HuH-7 (cell line): ENCODE measurements around the gene TBC1D9B.
A peak's percentile ranks its signal among the peaks of the same experiment; 100 is the strongest.

Source experiments
- DNase-seq: peaks from one replicate; pipeline ENCODE4 v3.0.0; 2011; ENCODE audit warnings: low spot score

The TBC1D9B gene

DNA sequence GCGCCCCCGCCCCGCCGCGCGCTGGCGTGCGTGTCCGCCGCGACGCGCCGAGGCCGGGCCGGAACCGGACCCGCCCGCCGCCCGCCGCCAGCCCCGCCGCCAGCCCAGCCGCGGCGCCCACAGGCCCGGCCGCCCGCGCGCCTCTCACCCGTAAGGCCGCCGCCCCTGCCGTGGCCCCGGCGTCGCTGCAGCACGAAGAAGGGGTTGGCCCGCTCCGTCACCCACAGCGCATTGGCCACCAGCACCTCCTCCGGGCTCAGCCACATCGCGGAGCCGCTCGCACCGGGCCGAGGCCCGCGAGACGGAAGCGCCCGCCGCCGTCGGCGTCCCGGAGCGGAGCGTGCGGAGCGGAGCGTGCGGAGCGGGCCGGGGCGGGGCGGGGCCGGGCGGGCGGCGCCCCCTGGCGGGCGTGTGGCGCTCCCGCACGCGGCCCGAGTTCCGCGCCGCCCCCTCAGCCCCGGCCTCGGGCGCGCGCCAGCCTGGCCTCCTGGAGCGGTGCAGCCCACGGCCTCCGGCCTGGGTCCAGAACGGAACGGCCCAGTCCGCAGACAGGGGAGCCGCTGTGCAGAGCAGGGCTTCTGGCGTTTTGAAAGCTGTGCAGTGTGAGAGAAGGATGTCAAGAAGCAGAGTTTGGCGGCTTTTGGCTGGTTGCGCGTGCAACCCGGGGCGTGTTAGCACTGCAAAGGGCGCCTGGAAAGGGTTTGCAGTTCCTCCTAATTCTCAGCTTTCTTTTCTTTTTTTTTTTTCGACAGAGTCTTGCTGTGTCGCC, at the start of gene TBC1D9B:
TSS of gene TBC1D9B (minus strand) at position 342 of the 769 bp plus-strand sequence. CDS start at position 266, 76 bp downstream.
- peak; percentile 77 for DNase-seq

DNA sequence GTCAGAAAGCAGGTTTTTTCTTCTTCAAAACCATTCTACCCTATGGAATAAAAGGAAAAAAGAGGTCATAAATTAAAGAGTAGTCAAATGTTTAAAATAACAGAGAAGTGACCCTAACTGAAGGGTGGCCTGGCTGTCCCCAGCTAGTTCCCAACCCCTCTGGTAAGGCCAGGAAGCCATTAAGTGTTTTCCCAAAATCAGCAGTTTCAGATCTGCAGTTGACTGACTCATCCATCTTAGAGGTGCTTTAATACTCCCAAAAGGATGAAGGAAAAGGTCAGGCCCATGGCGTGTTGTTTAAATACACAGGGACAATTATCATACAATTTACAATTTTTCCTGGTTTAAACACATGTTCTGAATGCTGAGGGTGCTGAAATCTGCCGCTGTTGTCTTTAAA, 47.9 kb upstream of the TBC1D9B start:
- no peak for DNase-seq

DNA sequence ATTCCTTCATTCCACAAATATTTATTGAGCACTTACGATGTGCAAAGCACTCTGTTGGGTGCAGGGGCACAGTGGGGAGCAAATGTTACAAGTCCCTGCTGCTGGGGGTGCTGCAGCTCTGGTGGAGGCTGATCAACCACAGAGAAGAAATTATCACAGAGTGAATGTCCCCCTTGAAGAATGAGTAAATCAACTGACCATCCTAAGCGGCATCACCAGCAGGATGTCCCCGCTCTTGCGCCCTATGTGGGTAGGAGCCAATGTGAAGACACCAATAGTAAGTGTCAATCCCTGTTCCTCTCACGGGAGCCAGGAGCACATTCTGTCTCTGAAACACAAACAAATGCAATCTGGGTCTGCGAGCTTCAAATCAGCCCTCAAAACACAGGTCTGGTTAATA, 47.4 kb upstream of the TBC1D9B start:
- DNase-seq = no peak

DNA sequence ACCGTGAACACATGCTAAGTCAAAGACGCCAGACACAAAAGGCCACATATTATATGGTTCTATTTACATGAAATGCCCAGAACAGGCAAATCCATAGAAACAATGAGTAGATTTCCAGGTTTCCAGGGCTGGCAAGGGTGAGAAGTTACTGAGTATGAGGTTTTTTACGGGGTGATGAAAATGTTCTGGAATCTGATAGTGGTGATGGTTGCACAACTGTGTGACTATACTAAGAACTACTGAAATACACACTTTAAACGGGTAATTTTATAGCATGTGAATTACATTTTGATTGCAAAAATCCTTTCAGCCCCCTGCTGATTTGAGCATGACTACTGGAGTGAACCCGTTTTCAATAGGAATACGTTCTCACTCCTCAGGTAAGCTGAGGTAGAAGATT, 46.7 kb upstream of the TBC1D9B start:
- no peak for DNase-seq

DNA sequence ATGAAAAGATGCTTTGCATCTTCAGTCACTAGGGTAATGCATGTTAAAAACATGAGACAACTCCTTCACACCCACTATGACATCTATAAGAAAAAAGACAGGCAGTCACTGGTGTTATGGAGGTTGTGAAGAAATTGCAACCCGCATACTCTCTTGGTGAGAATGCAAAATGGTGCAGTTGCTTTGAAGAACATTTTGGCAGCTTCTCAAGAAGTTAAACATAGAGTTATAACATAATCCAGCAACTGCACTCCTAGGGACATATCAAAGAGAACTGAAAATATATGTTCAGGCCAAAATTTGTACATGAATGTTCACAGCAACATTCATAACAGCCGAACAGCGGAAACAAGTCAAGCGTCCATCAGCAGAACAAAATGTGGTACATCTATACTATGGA, 46.3 kb upstream of the TBC1D9B start:
- no peak for DNase-seq

DNA sequence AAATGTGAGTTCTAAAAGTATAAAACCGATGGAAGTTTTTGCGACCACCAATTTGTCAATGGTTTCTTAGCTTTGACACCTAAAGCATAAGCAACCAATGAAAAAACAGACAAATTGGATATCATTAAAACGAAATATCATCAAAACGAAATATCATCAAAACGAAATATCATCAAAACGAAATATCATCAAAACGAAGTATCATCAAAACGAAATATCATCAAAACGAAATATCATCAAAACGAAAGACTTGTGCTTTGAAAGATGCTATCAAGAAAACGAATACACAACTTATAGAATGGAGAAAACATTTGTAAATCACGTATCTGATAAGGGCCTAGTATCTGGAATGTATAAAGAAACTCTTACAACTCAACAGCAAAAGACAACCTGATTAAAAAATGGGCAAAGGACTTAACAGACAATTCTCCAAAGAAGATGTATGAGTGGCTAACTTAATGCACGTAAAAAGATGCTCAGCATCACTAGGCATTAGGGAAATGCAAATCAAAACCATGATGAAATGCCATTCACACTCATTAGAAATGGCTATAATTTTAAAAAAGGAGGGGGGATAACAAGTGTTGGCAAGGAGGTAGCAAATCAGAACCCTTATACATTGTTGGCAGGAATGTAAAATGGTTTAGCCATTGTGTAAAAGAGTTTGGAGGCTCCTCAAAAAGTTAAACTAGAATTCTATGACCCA, 29.4 kb upstream of the TBC1D9B start:
- DNase-seq = no peak

DNA sequence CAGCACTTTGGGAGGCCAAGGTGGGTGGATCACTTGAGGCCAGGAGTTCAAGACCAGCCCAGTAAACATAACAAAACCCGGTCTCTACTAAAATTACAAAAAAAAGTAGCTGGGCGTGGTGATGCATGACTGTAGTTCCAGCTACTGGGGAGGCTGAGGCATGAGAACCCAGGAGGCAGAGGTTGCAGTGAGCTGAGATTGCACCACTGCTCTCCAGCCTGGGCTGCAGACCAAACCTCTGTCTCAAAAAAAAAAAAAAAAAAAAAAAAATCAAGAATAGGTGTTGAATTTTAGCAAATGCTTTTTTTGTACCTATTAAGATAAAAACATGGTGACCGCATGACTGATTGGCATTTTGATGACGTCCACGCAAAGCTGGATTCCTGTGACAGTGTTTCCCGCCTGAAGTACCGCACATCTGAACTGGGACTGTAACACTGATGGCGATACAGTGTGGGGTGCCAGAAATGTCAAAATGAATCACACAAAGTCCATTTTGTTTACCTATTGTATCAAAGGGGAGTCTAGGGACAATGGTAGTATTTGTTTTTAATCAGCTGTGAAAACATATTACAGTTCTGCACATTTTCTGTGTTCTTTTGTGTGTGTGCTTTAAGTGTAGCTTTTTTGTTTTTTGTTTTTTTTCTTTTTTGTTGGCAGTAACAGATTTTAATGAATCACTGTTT, 23.2 kb upstream of the TBC1D9B start:
- no peak for DNase-seq

DNA sequence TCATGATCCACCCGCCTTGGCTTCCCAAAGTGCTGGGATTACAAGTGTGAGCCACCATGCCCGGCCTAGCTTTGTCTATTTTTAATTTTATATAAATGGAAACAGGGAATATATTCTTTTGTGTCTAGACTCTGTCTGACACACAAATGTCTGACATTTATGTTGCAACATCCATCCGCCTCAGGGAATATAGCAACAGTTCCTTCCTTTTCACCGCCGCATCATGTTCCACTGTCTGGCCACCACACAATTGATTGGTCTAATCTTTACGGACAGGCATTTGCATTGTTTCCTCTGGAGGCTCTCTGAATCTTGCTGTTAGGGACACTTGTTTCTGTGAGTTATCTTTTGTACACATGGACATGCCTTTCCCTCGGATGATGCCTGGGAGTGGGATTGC, 20.1 kb upstream of the TBC1D9B start:
- no peak for DNase-seq

DNA sequence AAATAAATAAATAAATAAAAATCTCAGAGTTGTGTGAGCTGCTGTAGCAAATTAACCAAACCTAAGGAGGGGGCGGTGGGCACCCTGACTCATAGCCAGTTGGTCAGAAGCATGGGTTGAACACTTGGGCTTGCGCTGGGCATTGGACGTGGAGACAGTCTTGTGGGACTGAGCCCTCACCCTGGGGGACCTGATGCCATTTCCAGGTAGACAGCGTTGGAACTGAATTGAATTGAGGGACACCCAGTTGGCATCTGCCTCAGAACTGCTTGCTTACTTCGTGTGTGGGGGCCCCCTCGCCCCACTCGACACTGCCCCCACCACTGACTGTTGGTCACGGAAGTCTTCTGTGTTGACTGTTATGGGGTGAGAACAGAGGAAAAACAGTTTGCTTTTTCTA, 19.0 kb upstream of the TBC1D9B start:
- no peak for DNase-seq

DNA sequence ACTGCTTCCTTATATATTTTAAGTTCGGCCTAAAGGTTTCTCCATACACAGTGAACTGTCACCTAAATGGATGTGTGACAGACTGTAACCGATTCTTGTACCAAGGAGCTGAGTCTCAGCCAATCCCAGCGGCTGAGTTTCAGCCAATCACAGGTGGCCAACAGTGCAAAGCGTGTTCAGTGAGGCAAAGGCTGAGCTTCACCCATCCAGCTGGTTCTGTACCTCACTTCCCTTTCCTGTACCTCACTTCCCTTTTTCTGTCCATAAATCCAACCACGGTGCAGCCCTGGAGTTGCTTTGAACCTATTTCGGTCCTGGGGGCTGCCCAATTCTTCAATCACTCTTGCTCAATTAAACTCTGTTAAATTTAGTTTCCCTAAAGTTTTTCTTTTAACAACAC, 15.7 kb upstream of the TBC1D9B start:
- DNase-seq = no peak

DNA sequence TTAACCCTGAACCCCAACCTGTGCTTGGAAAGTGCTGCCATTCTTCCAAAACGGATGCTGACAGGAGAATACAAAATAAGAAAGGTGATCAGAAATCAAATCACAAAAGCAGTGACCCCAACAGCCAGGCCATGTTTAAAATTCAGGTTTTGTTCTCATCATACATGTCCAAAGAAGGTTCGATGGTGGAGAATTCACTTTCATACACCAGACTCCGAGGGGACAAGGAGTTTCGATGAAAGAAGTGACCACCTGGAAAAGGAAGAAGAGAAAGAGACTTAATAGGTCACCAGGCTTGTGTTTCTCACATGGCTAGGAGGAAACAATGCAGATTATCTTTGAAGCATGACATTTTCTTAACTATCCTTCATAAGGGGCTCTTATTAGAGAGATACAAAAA, 12.5 kb upstream of the TBC1D9B start:
- DNase-seq = no peak

DNA sequence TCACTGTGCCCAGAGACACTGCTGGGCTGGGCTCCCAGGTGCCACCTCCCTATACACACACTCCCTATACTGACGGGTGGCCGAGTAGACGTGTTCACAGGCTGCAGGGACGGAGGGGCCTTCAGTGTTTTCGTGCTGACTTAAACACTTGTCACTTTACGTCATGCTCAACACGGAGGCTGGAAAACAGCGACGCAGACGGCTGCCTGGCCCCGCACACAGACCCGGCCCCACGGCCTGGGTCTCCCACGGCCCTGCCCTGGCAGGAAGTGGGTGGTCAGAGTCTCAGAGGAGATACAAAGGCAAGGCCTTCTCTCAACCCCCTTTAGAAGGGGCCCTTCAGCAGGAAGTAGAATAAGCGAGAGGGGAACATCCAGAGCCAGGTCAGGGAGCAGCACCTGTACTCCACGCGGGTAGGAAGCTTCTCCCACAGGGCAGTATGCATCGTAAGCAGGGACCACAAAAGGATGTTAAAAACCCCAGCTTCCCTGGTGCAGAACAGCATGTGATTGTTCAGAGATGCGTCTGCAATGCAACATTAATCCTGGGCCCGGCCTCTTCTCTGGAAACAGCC, 11.9 kb upstream of the TBC1D9B start:
- no peak for DNase-seq

DNA sequence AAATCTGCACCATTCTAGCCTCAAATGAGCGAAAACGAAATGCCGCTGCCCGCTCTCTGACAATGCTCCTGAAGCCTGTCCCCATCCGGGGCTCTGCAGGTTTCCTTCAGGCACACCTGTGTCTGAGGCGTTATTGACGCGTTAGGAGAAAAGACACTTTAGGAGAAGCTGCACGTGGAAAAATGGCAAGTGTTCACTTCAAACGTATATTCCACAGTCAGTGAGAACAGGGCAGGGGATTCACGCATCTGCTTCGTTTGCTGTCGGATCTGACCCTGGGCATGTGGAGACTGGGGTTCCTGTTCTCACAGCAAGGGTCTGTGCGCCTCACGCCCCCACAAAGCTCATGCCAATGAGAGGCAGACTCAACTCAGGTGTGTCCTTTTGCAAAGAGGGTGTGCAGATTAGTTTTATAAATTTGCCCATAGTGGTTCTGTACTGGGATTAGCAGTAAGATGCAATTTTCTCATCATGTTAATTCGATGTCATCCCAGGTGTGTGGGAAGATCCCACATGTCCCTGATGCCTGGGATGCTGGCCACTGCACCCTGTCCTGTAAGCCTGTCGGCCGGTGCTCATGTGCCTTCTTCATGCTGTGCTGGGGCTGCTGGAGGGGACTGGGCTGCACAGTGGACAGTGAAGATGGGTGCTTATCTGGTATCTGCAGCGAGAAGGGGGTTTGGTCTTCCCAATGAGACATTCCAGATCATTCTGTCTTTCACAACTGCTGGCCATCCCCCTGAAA, 11.2 kb upstream of the TBC1D9B start:
- no peak for DNase-seq

DNA sequence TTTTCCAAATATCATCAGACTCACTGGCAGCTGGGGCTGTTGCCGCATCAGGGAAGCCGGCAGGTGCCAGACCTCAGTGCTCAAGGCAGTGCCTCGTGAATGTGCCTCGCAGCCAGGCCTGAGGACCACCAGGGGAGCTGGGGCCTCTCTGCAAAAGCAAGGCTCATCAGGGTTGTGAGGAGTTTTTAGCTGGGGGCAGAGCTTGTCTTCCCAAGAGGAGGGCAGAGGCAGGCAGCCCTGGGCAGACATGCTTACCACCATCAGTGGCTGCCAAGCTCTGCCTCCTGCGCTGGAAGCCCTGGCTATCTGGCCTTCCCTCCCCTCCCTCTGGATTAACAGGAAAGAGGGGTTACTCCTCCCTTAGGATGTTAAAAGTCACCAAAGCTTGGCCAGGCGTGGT, 8.8 kb upstream of the TBC1D9B start:
- DNase-seq = no peak

DNA sequence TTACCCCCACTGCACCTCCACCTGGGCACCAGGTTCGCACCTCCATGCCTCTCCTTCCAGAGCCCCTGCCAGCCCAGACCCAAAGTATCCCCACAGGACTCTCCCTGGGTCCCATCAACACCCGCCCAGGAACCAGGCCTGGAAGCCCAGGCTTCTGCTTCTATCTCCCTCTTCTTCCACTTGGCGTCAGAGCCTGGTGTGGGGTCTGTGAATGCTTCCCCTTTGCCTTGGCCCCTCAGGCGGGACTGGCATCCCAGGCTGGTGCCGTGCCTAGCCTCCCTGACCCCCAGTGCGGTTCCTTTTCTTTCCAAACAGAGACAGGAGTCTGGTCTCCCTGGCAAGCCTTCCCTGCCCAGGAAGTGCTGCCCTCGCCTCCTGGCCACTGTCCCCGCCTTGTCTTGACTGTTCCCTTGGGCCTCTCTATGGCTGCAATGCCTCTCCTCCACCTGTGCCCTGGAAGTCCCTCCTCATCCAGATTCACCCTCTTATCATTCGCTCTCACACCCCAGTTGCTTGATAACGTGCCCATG, 7.8 kb upstream of the TBC1D9B start:
- DNase-seq = no peak

DNA sequence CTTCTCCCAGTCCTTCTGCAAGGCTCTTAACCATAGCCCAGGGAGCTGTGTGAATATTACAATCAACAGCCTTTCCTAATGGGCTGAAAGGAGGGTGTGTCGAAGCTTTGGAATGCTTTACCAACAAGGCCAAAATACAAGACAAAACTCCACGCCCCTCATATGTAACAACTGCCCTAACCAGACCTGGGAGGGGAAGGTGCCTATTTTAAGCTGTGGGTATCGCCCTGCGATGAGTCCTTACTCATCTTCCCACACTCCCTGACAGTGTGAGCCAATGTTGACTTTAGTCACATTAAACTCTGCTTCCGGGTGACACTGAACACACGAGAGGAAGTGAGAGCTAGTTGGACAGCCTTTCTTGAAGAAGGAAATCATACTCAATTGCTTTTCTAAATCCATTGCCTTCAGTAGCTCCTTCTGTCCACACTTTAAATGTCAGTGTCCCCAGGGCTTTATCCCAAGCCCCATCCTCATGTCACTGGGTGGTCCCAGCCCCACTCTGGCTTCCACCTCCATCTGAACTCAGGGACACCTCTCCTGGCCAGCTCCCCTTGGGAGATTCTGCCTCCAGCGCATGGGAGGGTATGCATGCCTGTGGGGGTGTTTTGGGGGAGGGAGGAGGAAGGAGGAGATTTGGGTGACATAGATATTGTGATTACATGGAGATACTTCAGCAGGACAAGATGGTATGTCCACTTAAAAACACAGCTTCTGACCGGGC, 6.5 kb upstream of the TBC1D9B start:
- no peak for DNase-seq

DNA sequence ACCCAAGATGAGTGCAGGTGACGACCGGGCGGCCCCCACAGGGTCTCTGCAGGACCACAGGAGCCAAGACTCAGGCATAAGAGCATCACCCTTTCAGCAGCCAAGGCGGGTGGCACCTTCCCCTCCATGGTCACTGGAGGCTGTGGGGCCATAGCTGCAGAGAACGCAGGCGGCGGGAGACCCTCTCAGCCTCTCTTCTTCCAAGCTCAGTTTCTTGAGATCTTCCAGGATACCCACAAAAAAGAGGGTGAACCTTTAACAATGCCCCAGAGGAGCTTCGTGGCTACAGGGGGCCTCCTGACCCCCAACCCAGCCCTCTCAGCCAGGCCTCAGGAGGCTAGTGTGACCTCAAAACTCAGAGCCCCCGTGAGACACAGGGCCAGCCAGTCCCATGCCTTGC, 5.8 kb upstream of the TBC1D9B start:
- no peak for DNase-seq

DNA sequence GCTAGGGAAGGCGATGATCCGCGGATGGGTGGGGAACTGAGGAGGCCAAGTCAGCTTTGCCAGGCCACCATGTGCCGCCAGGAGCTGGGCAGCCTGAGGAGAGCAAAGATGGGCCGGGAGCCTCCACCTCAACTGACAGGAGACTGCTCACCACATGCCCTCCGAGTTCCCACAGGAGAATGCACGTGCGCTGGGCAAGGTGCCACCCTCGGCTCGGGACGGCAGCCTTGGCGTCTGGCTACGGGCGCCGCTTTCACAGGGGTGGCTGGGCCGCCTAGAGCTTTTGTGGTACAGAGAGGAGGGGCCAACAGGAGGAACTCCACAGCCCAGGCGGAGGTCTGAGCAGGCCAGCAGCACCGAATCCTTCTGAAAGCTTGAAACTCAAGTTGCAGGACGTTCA, 5.3 kb upstream of the TBC1D9B start:
- DNase-seq = no peak

DNA sequence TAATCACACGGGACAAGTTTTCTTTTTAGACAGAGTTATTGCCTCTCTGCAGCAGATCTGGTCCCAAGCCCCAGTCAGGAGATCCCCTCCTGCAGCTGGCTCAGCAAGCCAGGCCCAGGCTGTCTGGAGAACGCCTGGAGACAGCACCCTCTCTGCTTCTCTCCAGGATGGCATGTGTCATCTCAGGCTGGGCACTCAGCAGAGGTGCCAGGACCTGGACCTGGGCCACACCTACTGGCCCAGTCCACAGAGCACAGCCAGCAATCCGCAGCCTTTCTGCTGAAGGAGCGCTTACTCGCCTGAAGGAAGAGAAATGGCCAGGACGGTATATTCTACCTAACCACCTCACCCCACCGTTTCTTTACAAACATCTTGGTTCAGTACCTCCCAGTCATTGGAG, 4.7 kb upstream of the TBC1D9B start:
- DNase-seq = no peak

DNA sequence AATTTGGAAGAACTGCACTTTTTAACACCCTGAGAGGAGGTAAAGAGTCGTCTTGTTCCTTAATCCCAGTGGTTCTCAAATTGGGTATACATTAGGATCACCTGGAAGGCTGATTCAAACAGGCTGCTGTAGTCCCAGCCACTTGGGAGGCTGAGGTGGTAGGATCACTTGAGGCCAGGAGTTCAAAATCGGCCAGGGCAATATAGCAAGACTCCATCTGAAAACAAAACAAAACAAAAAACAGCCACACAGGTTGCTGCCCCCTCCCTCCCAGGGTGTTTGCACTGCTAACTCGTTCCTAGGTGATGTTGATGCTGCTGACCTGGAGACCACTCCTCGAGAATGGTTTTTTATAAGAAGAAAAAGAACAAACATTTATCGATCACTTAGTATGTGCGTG, 1.5 kb upstream of the TBC1D9B start:
- DNase-seq = no peak

DNA sequence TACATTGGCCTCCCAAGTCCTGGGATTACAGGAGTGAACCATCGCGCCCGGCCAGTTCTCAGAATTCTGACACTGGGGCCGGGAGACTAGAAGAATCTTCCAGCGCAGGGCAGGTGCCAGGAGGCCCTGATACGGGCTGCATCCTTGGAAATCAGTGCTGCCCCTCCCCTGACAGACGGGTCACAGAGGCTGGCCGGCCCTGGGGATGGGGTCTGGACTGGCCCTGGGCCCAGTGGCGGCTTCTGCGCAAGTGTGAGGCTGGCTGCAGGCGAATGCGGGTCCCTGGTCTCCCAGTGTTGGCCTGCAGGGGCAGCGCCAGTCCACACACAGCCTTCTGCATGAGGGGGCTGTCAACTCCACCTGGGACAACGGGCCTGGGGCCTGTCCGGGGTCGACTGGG, 831 bp upstream of the TBC1D9B start:
- DNase-seq = peak; percentile 53
